HCT116 (cell line): ENCODE measurements around the gene STK11. TPM values are rescaled to one million over a fixed set of nuclear protein-coding genes. Genes with fewer than 3 reads are reported as not detected.
A peak's percentile ranks its signal among the peaks of the same experiment; 100 is the strongest.

ENCODE experiments used
- ATAC-seq: fragments of 200-7000 bp; cut with Tn5 transposase; 2 replicates; pipeline ENCODE4 v1.9.1; 2020; ENCODE audit warnings: mild to moderate bottlenecking, moderate library complexity
- BruUV-seq: library from RNA; stranded (reverse); fragments of 400-500 nt; replicated peaks from 2 replicates; lab custom pipeline; 2021; lab: Mats Ljungman, UMichigan
- CTCF ChIA-PET: fragments of 300-600 bp; sonication (Branson Sonifier 250); formaldehyde crosslinking; loops from one replicate; lab custom pipeline; 2021; ENCODE audit warnings: antibody characterized with exemption; lab: Charles Lee
- POLR2A ChIA-PET: fragments of 300-600, 350-600 bp; sonication (Branson Sonifier 250); formaldehyde crosslinking; loops from one replicate; lab custom pipeline; 2021; ENCODE audit warnings: antibody characterized with exemption; lab: Charles Lee
- RAD21 ChIA-PET, 2 experiments: fragments of 300-600 bp; sonication (Branson Sonifier 250); formaldehyde crosslinking; loops; one replicate each; lab custom pipeline; 2023; ENCODE audit warnings: low total read pairs in 2 of 2; ENCODE audit not compliant: uncharacterized antibody in 2 of 2, unreplicated experiment in 2 of 2, low non-redundant PET in 1 of 2; lab: Charles Lee
- DNase-seq: peaks from one replicate; pipeline ENCODE4 v3.0.0-alpha.2; 2010; ENCODE audit warnings: low read depth, low spot score
- H2AFZ ChIP-seq: fragments of 200-600 bp; shearing (Covaris generic), sonication (generic); 2 replicates; pipeline ENCODE4 v1.6.1; 2017; ENCODE audit warnings: low read depth, mixed run types, mixed read lengths, antibody characterized with exemption, low read length; ENCODE audit not compliant: poor library complexity, severe bottlenecking
- H3K27ac ChIP-seq: 2 replicates; pipeline ENCODE4 v1.5.1; 2012; ENCODE audit warnings: low read depth, low read length
- H3K27me3 ChIP-seq: fragments of 200-600 bp; sonication (generic); 2 replicates; pipeline ENCODE4 v1.6.1; 2016; ENCODE audit warnings: mixed run types, low read length, mixed read lengths; ENCODE audit not compliant: insufficient read depth
- H3K36me3 ChIP-seq, 2 experiments: fragments of 200-500 bp in 1 of 2; fragments of 200-600 bp in 1 of 2; sonication (Bioruptor generic) in 1 of 2; sonication (generic) in 1 of 2; 2 replicates each; pipeline versions ENCODE4 v1.5.1 to v1.6.1; 2014 to 2016; ENCODE audit warnings: low read length in 2 of 2, inconsistent platforms in 1 of 2, mixed read lengths in 1 of 2, mixed run types in 1 of 2; ENCODE audit not compliant: insufficient read depth in 2 of 2, control insufficient read depth in 1 of 2
- H3K4me1 ChIP-seq, 2 experiments: fragments of 200-600 bp in 1 of 2; sonication (generic) in 1 of 2; 2 replicates each; pipeline versions ENCODE4 v1.5.1 to v1.6.1; 2012 to 2017; ENCODE audit warnings: low read length in 2 of 2, inconsistent platforms in 1 of 2, mild to moderate bottlenecking in 1 of 2, mixed read lengths in 1 of 2, mixed run types in 1 of 2, moderate library complexity in 1 of 2; ENCODE audit not compliant: insufficient read depth in 2 of 2, control insufficient read depth in 1 of 2
- H3K4me2 ChIP-seq: fragments of 200-600 bp; sonication (generic); 2 replicates; pipeline ENCODE4 v1.6.1; 2017; ENCODE audit warnings: mixed run types, low read length, mixed read lengths
- H3K4me3 ChIP-seq, 2 experiments: fragments of 200-600 bp in 1 of 2; sonication (generic) in 1 of 2; replicated peaks in 1 of 2; 2 replicates each; pipeline ENCODE4 v1.5.1; 2011 to 2016; ENCODE audit warnings: low read length in 2 of 2, control low read depth in 1 of 2, low read depth in 1 of 2, mild to moderate bottlenecking in 1 of 2, mixed read lengths in 1 of 2, mixed run types in 1 of 2
- H3K79me2 ChIP-seq: fragments of 200-600 bp; sonication (generic); 2 replicates; pipeline ENCODE4 v1.6.1; 2017; ENCODE audit warnings: mild to moderate bottlenecking, mixed run types, low read length, moderate library complexity, mixed read lengths; ENCODE audit not compliant: insufficient read depth
- H3K9ac ChIP-seq: fragments of 200-600 bp; sonication (generic); 2 replicates; pipeline ENCODE4 v1.6.1; 2016; ENCODE audit warnings: low read length, mixed read lengths
- H3K9me2 ChIP-seq: fragments of 200-600 bp; sonication (generic), shearing (Covaris generic); 2 replicates; pipeline ENCODE4 v1.6.1; 2017; ENCODE audit warnings: mixed run types, mild to moderate bottlenecking, moderate library complexity; ENCODE audit not compliant: insufficient read depth
- H3K9me3 ChIP-seq, 2 experiments: fragments of 200-500 bp in 1 of 2; fragments of 200-600 bp in 1 of 2; sonication (Bioruptor generic) in 1 of 2; sonication (generic) in 1 of 2; 2 replicates each; pipeline ENCODE4 v1.6.1; 2014 to 2017; ENCODE audit warnings: low read length in 2 of 2, mixed read lengths in 2 of 2, inconsistent platforms in 1 of 2, low read depth in 1 of 2, mild to moderate bottlenecking in 1 of 2, mixed run types in 1 of 2, moderate library complexity in 1 of 2; ENCODE audit not compliant: control insufficient read depth in 1 of 2, insufficient read depth in 1 of 2
- H4K20me1 ChIP-seq: fragments of 200-600 bp; sonication (generic), shearing (Covaris generic); 2 replicates; pipeline ENCODE4 v1.6.1; 2017; ENCODE audit warnings: mixed run types, mild to moderate bottlenecking, moderate library complexity; ENCODE audit not compliant: insufficient read depth
- TCF7L2 ChIP-seq: IDR thresholded peaks from 2 replicates; pipeline ENCODE4 v1.7.0; 2011; ENCODE audit warnings: borderline replicate concordance, inconsistent platforms; ENCODE audit not compliant: insufficient read depth, insufficient read length; ENCODE audit errors: extremely low read depth
- ZFX ChIP-seq: fragments of 450-650 bp; IDR thresholded peaks from 2 replicates; pipeline ENCODE4 v1.6.1; 2017
- ZNF274 ChIP-seq: fragments of 200-500 bp; sonication (Bioruptor generic); IDR thresholded peaks from 2 replicates; pipeline ENCODE4 v1.6.1; 2014; ENCODE audit warnings: mild to moderate bottlenecking, low read depth, low read length, inconsistent platforms
- intact Hi-C: fragments of 100-400 bp; cut with micrococcal nuclease; formaldehyde crosslinking; loops from 2 replicates; pipeline ENCODE4 v1.10.0; 2022
- total RNA-seq: library from RNA; stranded (reverse); gene quantifications from one replicate; pipeline ENCODE4 v1.2.1, GENCODE V29; 2021; ENCODE audit not compliant: unreplicated experiment
- TF ChIP-seq, protein P1 (sequence below), 3 experiments: fragments of 200-600 bp in 1 of 3; sonication (generic) in 1 of 3; IDR thresholded peaks in 2 of 3; conservative IDR thresholded peaks in 1 of 3; 2 replicates each; pipeline ENCODE4 v1.5.1; 2012 to 2017; ENCODE audit warnings: low read depth in 2 of 3, low read length in 2 of 3, antibody characterized with exemption in 1 of 3, borderline replicate concordance in 1 of 3, control low read depth in 1 of 3, mild to moderate bottlenecking in 1 of 3, mixed read lengths in 1 of 3, mixed run types in 1 of 3, moderate library complexity in 1 of 3; ENCODE audit not compliant: insufficient read depth in 1 of 3

STK11 gene
- total RNA-seq, 1 experiment from 2014 or later: 86.9 TPM

DNA sequence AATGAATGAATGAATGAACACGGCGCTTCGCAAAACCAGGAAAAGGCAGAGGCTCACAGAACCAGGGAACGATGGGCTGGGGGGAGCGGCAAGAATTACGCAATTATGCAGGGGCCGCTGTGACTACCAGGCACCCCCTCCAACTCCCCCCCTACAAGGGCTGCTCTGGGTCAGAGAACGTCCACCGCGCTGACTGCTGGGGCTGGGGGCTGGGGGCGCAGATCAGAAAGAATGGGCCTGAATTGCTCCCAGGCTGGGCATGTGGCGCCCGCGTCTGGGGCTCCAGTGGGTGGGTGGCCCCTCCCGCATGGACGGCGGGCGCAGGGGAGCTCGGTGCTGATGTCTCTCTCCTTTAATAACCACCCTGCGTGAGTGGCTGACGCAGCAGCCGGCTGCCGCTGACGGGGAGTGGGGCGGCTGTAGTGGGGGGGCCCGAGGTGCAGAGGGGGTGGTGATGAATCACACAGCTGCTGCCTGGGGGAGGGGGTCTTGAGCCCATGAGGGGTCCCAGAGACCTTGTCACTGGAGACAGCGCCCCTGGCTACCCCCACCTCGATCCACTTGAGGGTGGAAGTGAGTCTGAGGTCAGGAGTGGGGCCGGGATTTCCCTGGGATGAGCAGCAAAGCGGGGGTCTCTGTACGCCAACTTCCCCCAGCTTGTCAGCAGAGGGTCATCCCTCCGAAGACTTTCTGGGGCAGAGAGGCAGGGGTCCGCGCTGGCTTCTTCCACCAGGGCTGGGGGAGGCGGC lies 62.1 kb downstream of the STK11 start:
- intact Hi-C loops: no loop called here
- Histone ChIP-seq H3K36me3 (peaks cover 15 to 18% of the 10 kb centered on the region in 2 experiments; a peak in 3 of 4 replicates), H3K9me2 (no peaks in the 10 kb centered on the region), H3K9ac (peak overlapping the region; percentile 98), H3K27me3 (no peaks in the 10 kb centered on the region), H3K4me1 (peaks cover 48 to 87% of the 10 kb centered on the region in 2 experiments), H3K4me2 (peak overlapping the region; percentile 97), H3K27ac (peak overlapping the region; percentile 99), H3K9me3 (no peaks in the 10 kb centered on the region), H2AFZ (no peak overlapping the region), H4K20me1 (no peaks in the 10 kb centered on the region), H3K79me2 (peaks cover 31% of the 10 kb centered on the region), H3K4me3 (peak overlapping the region; percentile 43 to 59)
- no peak for ATAC-seq
- POLR2A ChIA-PET: interaction anchor here (0.8 to 3.0 kb wide), 2 partner anchors 15 to 23 kb away, joined by 3 to 29 read pairs; no protein-coding TSS in a partner anchor
- TF ChIP-seq TCF7L2 (no peak), ZNF274 (no peak), ZFX (no peak)
- TF ChIP-seq, protein P1, sequence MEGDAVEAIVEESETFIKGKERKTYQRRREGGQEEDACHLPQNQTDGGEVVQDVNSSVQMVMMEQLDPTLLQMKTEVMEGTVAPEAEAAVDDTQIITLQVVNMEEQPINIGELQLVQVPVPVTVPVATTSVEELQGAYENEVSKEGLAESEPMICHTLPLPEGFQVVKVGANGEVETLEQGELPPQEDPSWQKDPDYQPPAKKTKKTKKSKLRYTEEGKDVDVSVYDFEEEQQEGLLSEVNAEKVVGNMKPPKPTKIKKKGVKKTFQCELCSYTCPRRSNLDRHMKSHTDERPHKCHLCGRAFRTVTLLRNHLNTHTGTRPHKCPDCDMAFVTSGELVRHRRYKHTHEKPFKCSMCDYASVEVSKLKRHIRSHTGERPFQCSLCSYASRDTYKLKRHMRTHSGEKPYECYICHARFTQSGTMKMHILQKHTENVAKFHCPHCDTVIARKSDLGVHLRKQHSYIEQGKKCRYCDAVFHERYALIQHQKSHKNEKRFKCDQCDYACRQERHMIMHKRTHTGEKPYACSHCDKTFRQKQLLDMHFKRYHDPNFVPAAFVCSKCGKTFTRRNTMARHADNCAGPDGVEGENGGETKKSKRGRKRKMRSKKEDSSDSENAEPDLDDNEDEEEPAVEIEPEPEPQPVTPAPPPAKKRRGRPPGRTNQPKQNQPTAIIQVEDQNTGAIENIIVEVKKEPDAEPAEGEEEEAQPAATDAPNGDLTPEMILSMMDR (IDR thresholded peaks at IDR 0.05 in 2 of 3, conservative IDR thresholded peaks at IDR 0.05 in 1 of 3; ENCODE audit: borderline replicate concordance in 1 of 3, insufficient read depth in 1 of 3, low read depth in 2 of 3, low read length in 2 of 3): no peak
- BruUV-seq: no TSS peak
- no peak for DNase-seq
- RAD21 ChIA-PET: no interaction called here
- CTCF ChIA-PET: interaction anchor here (6.5 kb wide), 1 partner anchor 23 kb away, joined by 325 read pairs; no protein-coding TSS in a partner anchor
